ENCODE data around the gene ADGRG6.
"Not testable (repeated sequence)": the region's sequence is repeated elsewhere in the genome, so short reads cannot be mapped to it uniquely, and the experiment has no call there.

ADGRG6 gene

DNA sequence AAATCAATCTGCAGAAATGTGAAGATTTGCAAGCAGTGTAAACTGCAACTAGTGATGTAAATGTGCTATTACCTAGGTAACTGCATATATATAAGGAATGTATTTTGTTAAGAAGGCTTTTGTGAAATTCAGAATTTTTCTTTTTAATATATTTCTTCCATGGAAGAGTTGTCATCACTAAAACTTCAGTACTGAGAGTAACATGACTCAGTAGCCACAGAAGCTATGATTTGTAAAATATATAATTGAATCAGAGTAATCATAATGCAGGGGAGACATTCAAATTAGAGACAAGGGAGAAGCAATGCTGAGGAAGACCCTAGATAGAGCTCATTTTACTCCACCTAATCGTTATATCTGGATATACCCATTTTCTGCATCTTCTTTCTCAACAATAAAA is 141.7 kb downstream of the ADGRG6 start:
- no peak for DNase-seq (ENCODE audit: low read depth in 1 of 2, low spot score in 1 of 2)
- no peak for TF ChIP-seq JUND (IDR thresholded peaks at IDR 0.05; ENCODE audit: low read depth)
- in situ Hi-C loops (cut with HindIII; ENCODE audit: low pct_unique_long_range_greater_than_20kb, low sequenced_read_pairs) = no loop called here

DNA sequence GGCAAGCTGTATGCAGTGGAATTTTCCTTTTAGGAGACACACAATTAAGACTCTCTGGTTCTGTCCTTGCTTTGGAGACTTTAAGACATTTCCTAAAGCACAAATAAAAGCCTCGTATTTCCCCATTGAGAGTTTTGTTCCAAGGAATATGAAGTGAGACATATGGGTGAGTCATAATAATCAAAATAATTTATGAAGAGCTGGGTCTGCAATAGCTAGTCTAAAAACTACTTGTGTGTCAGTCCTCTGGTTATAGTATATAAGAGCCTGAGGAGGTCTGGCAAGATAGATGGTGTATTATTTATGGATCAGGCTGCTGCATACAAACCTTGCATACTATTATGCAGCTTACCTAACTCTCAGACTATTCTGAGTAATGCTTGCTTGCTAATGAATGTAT is 142.6 kb downstream of the ADGRG6 start:
- no peak for TF ChIP-seq JUND (IDR thresholded peaks at IDR 0.05; ENCODE audit: low read depth)
- DNase-seq (ENCODE audit: low read depth in 1 of 2, low spot score in 1 of 2) = no peak
- in situ Hi-C loops (cut with HindIII; ENCODE audit: low pct_unique_long_range_greater_than_20kb, low sequenced_read_pairs) = no loop called here

DNA sequence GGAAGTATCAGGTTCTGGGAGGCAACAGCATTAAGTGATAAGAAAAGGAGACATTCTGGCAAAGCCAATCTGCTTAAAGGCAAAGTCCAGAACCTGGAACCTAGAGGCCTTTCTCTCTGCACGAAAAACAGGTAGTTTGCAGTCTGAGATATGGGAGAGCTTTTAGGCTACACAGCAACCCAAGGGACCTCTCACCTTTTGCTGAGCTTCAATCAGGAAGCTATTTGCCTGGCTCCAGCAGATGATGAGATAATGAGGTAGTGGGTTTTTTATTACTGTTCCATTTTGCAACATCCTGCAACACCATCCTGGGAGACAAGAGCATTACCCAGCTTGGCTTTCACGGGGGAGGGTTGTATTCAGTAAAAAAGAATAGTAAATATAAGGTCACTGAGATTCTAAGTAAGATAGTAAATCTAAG is 143.1 kb downstream of the ADGRG6 start:
- no peak for TF ChIP-seq JUND (IDR thresholded peaks at IDR 0.05; ENCODE audit: low read depth)
- in situ Hi-C loops (cut with HindIII; ENCODE audit: low pct_unique_long_range_greater_than_20kb, low sequenced_read_pairs) = no loop called here
- no peak for DNase-seq (ENCODE audit: low read depth in 1 of 2, low spot score in 1 of 2)

DNA sequence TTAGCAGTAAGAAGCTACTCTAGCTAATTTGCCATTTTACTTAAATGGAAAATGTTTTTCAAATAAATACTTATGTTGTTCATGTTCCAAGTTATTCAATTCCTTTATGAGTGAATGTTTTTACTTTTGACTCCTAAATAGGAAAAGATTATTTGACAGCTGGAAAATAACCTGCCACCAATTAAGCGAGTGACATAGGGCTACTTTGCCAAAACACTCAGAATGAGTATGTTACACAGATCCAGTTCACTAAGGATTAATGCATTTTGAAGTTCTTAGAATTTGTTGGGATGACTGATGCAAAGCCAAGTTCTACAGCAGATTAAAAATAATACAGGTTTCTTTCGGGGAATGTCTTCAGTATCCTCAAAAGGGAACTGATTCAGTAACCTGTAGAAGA is 144.4 kb downstream of the ADGRG6 start:
- in situ Hi-C loops (cut with HindIII; ENCODE audit: low pct_unique_long_range_greater_than_20kb, low sequenced_read_pairs) = no loop called here
- DNase-seq (ENCODE audit: low read depth in 1 of 2, low spot score in 1 of 2) = no peak
- no peak for TF ChIP-seq JUND (IDR thresholded peaks at IDR 0.05; ENCODE audit: low read depth)

DNA sequence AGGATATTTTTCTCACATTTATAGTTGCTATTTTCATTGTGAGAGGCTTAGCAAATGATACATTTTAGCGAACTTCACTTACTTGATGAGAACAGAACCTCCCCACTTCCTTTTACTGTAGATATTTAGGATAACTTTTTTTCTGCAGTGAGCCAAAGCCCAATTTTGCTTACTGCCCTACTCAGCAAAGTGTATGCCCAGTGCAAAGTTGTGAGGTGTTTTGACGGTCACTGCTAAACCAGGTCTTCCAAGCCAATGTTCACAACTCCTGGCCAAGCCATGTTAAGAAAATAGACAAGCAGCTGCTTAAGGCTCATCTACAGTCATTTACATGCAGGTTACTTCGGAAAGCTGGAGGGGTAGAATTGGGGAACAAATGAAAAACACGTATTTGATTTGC is 144.8 kb downstream of the ADGRG6 start:
- no peak for TF ChIP-seq JUND (IDR thresholded peaks at IDR 0.05; ENCODE audit: low read depth)
- DNase-seq (ENCODE audit: low read depth in 1 of 2, low spot score in 1 of 2) = no peak
- in situ Hi-C loops (cut with HindIII; ENCODE audit: low pct_unique_long_range_greater_than_20kb, low sequenced_read_pairs) = no loop called here

DNA sequence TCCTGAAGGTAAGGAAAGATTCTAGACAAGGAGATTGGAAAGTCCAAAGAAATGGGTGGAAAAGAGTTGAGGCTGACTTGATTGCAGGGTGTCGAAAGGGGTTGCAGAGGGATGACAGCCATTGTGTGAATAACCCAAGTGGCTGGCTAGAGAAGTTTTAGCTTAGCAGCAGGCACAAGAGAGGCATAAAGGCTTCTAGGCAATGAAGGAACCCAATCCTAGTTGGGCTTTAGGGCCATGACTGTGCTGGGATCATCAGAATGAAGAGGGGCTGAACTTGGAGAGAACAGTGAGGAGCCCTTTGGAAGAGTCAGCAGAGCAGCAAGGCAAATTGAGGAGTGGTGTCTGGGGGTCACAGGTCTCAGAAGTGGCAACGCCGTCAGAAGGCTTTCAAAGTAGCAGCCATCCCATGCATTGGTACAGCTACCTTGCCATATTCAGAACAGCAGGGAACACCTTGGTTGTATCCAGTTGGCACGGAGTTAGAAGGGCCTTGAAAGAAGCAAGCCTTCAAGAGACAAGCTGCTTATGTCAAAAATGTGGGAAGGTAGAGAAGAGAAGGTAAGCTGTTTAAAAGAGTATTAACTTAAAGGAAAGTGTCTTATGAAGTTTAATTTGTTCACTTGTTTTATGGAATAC is 146.4 kb downstream of the ADGRG6 start:
- in situ Hi-C loops (cut with HindIII; ENCODE audit: low pct_unique_long_range_greater_than_20kb, low sequenced_read_pairs) = no loop called here
- no peak for TF ChIP-seq JUND (IDR thresholded peaks at IDR 0.05; ENCODE audit: low read depth)
- DNase-seq (ENCODE audit: low read depth in 1 of 2, low spot score in 1 of 2) = no peak

DNA sequence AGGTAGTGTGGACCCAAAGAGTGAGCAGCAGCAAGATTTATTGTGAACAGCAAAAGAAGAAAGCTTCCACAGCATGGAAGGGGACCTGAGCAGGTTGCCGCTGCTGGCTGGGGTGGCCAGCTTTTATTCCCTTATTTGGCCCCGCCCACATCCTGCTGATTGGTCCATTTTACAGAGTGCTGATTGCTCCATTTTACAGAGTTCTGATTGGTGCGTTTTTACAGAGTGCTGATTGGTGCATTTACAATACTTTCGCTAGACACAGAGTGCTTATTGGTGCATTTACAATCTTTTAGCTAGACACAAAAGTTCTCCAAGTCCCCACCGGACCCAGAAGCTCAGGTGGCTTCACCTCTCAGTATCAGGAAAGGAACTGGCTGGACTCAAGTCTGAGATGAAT is 149.0 kb downstream of the ADGRG6 start:
- DNase-seq (ENCODE audit: low read depth in 1 of 2, low spot score in 1 of 2); in situ Hi-C loops (cut with HindIII; ENCODE audit: low pct_unique_long_range_greater_than_20kb, low sequenced_read_pairs): not testable (repeated sequence)

DNA sequence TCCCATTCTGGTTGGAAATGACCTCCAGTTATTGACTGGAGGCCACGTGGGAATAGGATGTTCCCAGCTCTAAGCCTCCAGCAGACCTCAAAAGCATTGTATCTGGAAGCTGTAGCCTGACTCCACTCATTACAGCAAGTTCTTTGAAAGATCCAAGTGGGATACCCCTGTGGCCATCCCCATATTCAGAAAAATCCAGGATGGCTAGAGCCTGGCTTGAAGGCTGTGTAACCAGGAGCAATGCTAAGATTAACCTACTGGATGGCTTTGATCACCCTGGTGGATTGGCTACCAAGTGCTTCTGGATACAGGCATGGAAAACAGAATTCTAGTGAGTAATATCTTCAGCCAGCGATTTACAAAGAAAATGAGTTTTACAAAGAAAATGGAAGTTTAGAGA is 151.2 kb downstream of the ADGRG6 start:
- no peak for DNase-seq (ENCODE audit: low read depth in 1 of 2, low spot score in 1 of 2)
- no peak for TF ChIP-seq JUND (IDR thresholded peaks at IDR 0.05; ENCODE audit: low read depth)
- in situ Hi-C loops (cut with HindIII; ENCODE audit: low pct_unique_long_range_greater_than_20kb, low sequenced_read_pairs) = no loop called here

DNA sequence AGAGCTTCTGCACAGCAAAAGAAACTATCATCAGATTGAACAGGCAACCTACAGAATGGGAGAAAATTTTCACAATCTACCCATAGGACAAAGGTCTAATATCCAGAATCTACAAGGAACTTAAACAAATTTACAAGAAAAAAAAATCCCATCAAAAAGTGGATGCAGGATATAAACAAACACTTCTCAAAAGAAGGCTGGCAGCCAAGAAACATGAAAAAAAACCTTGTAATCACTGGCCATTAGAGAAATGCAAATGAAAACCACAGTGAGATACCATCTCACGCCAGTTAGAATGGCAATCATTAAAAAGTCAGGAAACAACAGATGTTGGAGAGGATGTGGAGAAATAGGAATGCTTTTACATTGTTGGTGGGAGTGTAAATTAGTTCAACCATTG is 152.4 kb downstream of the ADGRG6 start:
- in situ Hi-C loops (cut with HindIII; ENCODE audit: low pct_unique_long_range_greater_than_20kb, low sequenced_read_pairs); DNase-seq (ENCODE audit: low read depth in 1 of 2, low spot score in 1 of 2): not testable (repeated sequence)

DNA sequence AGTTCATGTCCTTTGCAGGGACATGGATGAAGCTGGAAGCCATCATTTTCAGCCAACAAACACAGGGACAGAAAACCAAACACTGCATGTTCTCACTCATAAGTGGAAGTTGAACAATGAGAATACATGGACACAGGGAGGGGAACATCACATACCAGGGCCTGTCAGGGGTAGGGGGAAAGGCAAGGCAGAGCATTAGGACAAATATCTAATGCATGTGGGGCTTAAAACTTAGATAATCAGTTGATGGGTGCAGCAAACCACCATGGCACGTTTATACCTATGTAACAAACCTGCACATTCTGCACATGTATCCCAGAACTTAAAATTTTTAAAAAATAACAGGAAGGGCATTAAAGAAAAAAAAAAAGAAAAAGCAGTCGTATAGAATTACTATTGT is 153.0 kb downstream of the ADGRG6 start:
- in situ Hi-C loops (cut with HindIII; ENCODE audit: low pct_unique_long_range_greater_than_20kb, low sequenced_read_pairs); DNase-seq (ENCODE audit: low read depth in 1 of 2, low spot score in 1 of 2): not testable (repeated sequence)

DNA sequence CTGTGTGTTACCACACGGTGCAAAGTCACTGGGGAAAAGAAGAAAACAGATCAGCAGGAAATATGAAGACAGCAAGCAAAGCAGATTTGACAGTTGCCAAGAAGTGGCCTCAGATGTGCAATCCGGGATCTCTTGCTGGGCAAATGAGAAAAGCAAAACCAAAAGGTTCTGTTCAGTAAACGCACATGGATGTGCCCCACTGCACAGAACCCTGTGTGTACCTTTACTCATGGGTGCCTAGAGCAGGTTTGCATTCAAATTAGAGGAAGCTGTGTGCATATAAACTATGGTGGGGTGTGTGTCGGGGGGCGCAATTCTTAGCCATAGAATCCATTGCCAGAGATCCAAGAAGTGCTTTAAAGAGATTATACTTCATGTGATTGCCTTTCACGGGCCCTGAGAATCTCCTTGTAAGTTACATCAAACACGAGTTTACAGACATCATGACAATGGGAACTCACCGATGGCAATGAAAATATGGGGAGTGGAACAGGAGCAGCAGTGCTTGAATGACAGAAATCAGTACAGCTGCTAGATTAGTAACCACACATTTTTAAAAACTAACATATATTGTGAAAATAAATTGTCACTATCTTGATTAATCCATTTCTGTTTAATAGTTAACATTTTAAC is 154.3 kb downstream of the ADGRG6 start:
- in situ Hi-C loops (cut with HindIII; ENCODE audit: low pct_unique_long_range_greater_than_20kb, low sequenced_read_pairs) = no loop called here

DNA sequence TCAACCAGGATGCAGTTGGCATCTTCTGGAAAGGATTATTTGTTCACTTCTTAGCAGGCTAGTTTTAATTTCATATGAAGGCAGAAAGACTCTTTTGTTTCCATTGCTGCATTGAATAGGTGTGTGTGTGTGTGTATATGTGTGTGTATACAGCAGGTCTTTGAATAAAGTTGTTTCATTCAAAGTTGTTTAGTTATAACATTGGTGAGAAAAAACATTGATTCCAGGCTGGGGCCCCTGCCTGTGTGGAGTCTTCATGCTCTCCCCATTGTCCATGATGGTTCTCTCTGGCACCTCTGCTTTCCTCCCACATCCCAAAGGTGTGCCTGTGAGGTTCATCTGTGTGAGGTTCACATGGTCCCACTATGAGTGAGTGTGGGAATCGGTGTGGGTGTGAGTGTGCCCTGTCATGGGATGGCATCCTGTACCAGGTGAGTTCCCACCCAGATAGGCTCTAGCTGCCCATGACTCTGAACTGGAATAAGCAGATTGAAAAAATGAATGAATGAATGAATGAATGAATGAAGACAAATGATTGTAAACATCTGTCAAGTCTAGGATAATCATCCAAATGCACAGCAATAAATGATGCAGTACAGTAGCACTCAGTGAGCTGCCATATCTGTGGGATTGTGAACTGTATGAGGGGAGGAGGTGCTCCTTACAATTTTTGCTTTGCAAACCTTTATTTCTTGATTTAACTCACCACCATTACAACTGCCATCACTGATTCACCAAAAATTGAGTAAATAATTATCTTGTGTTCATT is 156.0 kb downstream of the ADGRG6 start:
- DNase-seq (ENCODE audit: low read depth in 1 of 2, low spot score in 1 of 2) = no peak
- TF ChIP-seq JUND (IDR thresholded peaks at IDR 0.05; ENCODE audit: low read depth) = no peak
- in situ Hi-C loops (cut with HindIII; ENCODE audit: low pct_unique_long_range_greater_than_20kb, low sequenced_read_pairs) = no loop called here

More for the DNA sequence above, 154.3 kb downstream of the ADGRG6 start:
- no peak for TF ChIP-seq JUND (IDR thresholded peaks at IDR 0.05; ENCODE audit: low read depth)
- no peak for DNase-seq (ENCODE audit: low read depth in 1 of 2, low spot score in 1 of 2)

DNA sequence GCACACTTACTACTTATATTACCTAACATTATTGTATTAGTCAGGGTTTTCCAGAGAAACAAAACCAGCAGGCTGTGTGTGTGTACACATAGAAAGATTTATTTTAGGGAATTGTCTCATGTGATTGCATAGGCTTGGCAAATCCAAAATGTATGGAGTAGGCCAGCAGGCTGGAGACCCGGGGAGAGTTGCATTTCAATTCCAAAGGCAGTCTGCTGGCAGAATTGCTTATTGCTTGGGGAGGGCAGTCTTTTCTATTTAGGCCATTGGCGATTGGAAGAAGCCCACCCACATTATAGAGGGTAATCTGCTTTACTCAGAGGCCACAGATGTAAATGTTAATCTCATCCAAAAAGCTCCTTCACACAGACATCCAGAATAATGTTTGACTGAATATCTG is 157.0 kb downstream of the ADGRG6 start:
- no peak for DNase-seq (ENCODE audit: low read depth in 1 of 2, low spot score in 1 of 2)
- in situ Hi-C loops (cut with HindIII; ENCODE audit: low pct_unique_long_range_greater_than_20kb, low sequenced_read_pairs) = no loop called here
- no peak for TF ChIP-seq JUND (IDR thresholded peaks at IDR 0.05; ENCODE audit: low read depth)
